ENCODE results near the gene PTPRU.

PTPRU gene

DNA sequence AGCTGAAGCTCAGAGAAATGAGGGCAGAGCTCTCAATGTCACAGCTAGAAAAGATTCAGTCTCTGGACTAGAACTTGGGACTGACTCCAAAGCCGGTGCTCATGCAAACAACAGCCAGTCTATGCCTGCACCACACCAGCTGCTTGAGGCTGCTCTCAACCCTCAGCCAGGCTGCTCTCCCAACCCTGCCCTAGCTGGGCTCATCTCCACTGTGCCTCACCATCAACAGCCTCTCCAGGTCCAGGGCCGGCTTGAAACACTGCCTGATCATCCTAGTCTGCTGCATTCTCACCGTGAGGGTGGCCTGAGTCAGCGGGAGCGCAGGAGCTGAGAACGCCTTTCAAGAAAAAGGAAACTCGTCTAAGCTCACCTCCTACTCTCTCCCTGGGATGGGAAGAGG lies 94.5 kb downstream of the PTPRU start:
- DNase-seq (ENCODE audit: low read depth in 1 of 2, low spot score in 1 of 2): no peak

DNA sequence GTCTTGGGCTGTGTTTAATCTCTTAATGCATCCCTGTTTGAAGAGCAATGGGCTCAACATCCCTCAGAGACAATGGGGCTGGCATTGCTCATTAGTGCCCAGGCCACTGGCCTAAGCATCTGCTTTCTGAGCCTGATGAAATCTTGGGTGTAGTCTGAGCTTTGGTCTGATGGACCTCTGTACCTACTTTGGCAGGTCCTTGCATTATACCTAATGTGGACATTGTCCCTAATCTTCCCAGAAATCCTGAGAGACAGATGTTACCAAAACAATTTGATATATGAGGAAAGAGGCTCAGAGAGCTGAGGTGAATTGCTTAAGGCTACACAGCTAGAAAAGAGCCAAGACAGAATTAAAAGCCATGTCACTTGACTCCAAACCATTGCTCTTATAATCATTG lies 95.0 kb downstream of the PTPRU start:
- no peak for DNase-seq (ENCODE audit: low read depth in 1 of 2, low spot score in 1 of 2)

DNA sequence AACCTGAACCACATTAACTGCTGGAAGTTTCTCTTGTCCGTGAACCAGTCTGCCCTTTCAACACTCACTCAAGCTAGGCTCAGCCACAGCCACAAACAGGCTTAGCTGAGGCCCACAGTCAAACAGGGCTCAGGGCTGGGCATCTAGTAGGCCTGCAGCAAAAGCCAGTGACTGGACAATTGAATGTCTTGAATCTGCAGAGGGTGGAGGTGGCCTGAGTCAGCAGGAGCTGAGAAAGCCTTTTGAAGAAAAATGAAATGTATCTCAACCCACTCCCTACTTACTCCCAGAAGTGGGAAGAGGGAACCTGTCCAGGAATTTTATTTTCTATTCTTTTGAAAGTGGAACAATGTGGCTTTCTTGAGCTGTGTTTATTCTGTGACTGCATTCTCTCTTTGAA lies 95.4 kb downstream of the PTPRU start:
- DNase-seq (ENCODE audit: low read depth in 1 of 2, low spot score in 1 of 2): no peak

DNA sequence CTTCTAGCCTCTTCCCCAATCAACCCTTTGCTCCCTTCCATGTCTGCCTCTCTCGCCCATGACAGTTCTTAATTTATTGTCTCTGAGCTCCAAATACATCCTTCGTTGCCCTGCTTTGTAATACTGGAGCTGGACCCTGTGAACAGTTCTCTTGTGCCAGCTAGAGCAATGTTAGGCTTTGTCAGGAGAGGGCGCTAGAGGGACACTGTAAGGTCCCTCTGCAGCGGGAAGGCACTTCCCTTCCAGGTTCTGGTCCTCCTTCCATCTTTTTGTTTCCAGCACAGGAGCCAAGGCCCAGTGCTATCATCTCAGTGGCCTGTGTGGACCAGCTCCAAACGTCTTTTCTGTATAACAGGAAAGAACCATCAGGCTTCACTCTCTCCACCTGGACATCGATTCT lies 95.9 kb downstream of the PTPRU start:
- DNase-seq (ENCODE audit: low read depth in 1 of 2, low spot score in 1 of 2): no peak

DNA sequence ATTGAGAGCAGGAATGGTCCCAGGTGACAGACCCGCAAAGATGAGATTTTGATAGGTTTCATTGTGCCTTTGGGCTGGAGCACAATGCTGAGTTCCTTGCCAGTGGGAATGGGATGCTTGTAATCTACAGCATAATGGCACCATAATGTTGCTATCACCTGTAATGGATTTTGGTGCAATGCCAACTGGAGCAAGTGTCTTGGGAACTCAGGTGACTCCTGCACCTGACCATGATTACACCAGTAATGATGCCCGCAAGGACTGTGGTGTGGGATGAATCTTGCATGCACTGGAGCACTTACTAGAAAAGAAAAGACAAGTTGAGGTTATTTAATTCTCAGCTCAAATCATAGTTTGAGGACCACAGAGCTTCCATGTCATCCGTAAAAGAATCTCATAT lies 96.7 kb downstream of the PTPRU start:
- DNase-seq (ENCODE audit: low read depth in 1 of 2, low spot score in 1 of 2): no peak

DNA sequence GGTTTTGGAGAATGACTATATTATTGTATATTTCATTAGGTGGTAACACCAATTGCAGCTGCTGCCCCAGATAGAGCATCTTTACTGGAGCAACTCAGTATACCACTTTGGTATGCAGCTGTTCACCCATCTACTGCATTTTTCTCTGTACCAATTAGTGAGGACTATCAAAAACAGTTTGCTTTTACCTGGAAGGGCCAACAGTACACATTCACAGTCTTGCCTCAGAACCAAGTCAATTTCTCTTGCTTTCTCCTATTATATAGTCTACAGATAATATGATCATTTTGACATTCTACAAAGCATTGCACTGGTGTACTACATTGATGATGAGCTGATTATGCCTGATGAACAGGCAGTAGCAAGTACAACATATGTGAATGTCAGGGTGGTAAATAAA lies 99.3 kb downstream of the PTPRU start:
- no peak for DNase-seq (ENCODE audit: low read depth in 1 of 2, low spot score in 1 of 2)

DNA sequence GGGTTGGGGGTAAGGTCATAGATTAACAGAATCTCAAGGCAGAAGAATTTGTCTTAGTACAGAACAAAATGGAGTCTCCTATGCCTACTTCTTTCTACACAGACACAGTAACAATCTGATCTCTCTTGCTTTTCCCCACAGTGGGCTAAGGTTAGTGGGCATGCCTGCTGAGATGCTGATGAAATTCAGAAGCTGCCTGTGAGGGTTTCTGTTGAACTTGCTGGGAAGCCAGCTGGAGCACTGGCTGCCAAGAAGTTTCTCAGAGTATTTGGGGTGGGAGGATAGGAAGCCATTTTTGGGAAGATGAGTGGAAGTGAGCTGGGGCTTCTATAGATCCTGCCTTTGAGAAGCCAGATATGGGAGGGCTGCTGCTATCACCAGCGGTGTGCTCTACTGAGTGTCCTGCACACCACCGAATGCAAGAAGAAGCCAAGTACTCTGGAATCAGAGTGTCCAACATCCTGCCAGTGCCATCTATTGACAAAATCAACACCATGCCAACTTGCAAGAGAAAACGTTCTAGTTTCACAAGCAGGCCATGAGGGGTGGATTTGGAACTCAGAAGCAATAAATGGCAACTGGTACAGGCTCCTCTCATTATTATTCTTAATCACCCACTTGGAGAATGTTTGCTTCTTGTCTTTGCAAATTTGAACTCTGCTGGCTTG lies 102.7 kb downstream of the PTPRU start:
- no peak for DNase-seq (ENCODE audit: low read depth in 1 of 2, low spot score in 1 of 2)

DNA sequence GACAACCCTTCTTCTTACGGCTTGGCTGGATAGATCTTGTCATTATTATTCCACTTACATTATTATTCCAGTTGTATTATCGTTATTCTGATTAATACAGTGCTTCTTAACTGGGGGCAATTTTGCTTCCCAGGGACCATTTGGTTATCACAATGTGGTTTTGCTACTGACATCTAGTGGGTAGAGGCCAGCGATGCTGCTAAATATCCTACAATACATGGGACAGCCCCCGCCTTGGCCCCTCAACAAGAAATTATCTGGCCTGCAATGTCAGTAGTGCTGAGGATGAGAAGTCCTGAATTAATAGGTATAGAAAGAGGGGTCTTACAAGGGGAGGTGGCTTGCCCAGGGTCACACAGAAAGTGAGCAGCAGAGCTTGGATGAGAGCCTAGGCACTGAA lies 105.6 kb downstream of the PTPRU start:
- no peak for DNase-seq (ENCODE audit: low read depth in 1 of 2, low spot score in 1 of 2)

DNA sequence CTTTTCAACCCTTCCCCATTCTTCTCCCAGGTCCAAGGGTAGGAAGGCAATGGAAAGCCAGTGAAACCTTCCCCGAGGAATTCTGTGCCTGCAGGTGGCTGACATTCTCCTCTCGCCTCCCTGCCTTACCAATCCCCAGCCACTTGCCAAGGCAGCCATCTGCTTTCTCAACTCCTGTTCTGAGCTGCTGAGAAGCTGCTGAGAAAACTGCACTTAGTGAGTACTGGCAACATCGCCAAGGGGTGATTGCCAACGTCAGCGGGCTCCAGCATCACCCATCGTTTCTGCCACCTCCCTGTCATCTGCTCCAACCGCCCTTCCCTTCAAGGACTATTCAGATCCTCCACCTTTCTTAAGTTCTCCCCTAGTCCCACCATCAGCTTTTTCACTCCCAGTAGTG lies 106.0 kb downstream of the PTPRU start:
- DNase-seq (ENCODE audit: low read depth in 1 of 2, low spot score in 1 of 2): no peak

DNA sequence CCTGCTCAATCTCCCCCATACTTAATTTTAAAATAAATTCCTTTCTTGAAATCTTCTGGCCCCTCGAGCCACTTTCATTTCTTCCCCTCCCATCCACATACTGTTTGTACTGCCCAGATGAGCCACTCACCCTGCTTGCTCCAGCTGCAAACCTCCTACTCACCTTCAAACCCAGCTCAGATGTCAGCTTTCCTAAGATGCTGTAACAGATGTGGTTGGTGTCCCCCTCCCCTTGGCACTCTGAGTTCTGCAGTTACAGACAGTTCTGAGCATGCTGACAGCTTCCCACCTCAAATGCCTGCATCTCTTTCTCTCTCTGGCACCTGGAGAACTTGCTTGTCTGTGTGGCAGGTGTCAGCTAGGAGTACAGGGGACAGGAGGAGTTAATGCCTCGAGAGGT lies 106.7 kb downstream of the PTPRU start:
- DNase-seq (ENCODE audit: low read depth in 1 of 2, low spot score in 1 of 2): no peak

DNA sequence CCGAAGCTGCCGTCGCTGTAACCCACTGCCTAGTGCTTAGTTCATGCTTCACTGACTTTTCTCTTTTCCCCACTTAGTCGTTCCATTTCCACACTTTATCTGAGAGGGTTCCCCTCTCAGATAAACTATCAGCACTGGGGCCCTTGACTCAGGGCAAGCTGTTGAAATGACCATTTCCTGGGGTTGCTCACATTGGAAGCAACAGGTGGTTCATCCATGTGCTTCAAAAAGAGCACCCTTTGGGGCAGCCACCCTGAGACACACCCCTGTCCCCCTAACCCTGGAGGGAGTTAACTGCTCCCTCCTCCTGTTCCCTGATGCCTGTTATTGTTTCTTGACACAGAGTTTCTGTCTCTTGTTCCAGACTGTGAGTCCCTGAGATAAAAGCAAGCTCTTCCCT lies 107.2 kb downstream of the PTPRU start:
- DNase-seq (ENCODE audit: low read depth in 1 of 2, low spot score in 1 of 2): no peak

DNA sequence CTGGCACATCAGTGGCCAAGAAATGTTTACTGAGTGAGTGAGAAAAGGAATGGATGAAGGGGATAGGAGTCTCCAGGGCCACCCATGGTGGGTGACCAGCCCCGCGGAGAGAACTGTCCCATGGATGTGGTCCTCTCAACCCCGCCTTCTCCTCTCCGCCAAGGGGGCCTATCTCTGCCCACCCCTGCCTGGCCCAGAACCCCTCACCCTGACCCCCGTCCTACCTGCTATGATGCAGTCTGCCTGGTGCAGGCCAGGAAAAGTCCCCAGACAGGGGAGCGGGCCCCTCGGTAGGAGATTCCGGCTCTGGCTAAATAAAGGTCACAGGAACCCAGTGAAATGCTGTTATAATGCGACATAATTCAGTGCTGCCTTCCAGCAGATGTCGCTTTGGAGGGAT lies 107.6 kb downstream of the PTPRU start:
- no peak for DNase-seq (ENCODE audit: low read depth in 1 of 2, low spot score in 1 of 2)

DNA sequence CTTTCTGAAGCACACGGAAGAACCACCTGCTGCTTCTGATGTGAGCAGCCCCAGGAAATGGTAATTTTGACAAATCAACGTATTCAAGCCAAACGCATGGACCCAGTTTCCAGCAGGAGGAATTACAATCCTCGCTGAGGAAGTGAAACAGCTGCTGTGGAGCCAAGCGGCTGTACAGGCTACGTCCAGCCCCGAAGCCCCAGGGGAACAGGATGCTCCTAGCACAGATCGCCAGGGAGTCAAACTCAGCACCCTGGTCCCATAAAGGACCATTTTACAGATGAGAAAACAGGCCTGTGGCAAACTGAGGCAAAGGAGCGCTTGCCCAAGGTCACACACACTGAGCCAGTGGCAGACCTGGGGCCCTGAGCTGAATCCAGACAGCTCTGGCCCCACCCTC lies 108.0 kb downstream of the PTPRU start:
- DNase-seq (ENCODE audit: low read depth in 1 of 2, low spot score in 1 of 2): no peak

DNA sequence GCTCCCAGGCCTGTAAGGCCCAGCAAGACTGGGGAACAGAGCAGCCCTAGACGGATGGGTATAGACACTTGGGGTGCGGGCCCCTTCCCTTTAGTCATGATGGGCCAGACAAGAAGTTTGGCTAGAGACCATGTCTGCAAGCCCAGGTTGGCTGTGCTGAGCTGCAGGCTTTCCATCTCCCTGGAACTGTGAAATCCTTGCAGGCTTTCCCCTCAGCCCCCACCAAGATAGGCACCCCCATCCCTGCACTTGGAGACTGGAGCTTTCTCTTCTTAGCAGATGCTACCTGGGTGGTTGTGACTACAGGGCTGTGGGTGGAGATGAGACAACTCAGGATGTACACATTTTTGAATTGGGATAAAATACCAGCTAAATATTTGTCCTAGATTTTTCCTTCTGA lies 110.3 kb downstream of the PTPRU start:
- no peak for DNase-seq (ENCODE audit: low read depth in 1 of 2, low spot score in 1 of 2)

DNA sequence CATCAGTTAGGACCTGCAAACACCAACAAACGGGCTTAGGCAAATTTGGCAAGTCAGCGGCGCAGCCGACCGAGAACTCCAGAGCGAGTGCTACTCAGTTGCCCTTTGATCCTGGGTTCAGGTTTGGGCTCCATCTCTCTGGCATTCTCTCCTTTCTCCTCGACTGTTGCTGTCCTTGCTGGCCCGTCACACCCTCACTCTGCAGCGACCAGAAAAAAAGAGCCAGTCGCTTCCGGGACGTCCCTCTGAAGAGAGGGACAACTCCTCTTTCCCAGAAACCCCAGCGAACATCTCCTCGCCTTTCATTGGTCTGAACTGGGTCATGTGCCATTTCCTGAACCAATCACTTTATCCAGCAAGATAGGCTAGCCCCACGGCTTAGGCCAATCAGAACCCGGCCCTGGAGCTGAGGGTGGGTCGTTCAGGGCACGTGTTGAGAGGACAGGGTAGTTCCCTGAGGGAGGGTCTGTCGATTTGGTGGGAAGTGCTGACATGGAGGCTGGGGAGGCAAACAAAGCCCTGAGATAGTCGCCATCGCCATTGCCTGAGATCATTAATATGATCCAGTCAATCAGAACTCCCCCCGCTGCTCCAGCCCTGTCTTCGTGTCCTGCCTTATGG lies 113.7 kb downstream of the PTPRU start:
- no peak for DNase-seq (ENCODE audit: low read depth in 1 of 2, low spot score in 1 of 2)

DNA sequence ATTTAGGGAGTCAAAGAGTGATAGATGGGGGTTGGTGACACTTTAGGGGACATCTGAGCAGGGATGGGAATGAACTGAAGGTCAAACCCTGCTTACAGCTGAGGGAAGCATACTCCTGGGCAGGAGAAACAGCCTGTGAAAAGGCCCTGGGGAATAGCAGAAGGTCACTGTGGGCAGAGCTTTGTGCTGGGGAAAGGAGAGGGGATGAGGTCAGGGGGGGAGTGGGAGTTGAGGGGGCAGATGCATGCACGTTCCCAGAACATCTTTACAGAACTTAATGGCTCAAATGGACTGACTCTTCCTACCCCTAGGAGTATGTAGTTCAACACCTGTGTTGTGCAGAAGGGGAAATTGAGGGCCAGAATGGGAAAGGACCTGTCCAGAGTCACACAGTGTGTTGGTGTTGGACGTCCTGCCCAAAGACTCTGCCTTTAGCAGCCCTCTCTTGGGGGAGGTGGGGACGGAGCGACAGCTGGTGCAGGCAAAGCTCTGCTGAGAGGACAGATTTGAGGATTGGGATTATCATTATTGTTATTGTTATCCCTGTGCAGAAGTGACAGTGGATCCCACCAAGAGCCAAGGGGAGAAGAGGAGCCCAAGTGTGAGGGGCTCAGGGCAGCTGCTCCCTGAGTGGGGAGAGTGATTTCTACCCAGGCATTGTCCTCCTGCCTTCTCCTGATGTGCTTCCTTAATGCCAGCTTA lies 116.5 kb downstream of the PTPRU start:
- DNase-seq (ENCODE audit: low read depth in 1 of 2, low spot score in 1 of 2): no peak

DNA sequence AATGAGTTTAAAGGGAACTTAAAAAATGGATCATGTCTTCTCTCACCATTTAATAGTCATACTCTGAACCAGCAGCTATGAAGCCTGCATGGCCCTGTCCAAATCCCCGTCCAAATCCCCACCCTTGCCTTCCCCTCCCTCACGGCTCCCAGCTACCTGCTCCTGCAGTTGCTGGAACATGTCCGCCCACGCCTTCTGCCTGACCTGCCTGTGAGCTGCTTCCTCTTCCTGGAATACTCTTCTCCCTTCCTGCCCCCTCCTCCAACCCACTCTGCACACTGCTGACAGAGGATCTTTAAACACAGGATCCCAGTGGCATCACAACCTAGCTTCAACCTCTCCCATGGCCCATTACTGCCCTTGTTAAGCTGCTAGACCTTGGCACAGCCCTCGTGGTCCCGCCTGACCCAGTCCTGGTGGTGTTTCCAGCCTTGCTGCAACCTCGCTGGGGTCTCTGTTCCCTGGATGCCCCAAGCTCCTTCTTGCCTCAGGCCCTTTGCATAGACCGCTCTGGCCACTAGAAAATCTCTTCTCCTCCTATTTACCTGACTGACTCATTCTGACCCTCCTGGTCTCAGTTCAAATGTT lies 118.3 kb downstream of the PTPRU start:
- no peak for DNase-seq (ENCODE audit: low read depth in 1 of 2, low spot score in 1 of 2)

DNA sequence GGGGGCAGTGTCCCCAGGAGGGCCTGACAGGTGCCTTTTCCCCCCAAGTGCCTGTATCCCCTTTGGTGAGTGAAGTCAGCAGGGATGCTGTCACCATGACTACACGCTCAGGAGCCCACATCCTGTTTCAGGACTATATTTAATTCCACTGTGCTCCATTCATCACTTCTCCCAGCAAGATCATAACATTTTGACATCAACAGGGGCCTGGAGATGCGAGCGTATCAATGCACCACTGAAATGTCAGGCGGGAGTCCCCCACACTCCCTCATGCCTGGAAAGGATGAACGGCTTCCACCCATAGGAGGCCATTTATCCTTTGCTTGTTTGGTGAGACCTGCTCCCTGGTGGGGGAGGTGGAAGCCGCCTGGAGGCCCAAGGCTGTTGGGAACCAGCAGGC lies 119.1 kb downstream of the PTPRU start:
- DNase-seq (ENCODE audit: low read depth in 1 of 2, low spot score in 1 of 2): no peak

DNA sequence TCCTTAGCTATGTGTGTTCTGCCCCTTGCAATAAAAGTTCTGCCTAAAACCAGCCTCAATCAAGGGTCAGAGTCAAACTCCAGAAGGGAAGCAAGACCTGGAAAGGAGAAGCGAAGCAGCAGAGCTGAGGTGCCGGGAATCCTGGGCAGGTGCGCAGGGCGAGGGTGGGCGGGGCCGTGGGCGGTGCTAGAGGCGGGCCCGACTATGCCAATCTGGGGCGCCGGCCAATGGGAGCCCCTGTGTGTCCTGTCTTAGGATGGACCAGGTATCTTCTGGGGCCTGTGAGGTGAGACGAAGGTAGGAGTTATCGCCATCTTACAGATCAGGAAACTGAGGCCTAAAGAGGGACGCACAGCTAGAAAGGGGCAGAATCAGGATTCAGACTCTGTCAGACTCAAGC lies 120.3 kb downstream of the PTPRU start:
- no peak for DNase-seq (ENCODE audit: low read depth in 1 of 2, low spot score in 1 of 2)

DNA sequence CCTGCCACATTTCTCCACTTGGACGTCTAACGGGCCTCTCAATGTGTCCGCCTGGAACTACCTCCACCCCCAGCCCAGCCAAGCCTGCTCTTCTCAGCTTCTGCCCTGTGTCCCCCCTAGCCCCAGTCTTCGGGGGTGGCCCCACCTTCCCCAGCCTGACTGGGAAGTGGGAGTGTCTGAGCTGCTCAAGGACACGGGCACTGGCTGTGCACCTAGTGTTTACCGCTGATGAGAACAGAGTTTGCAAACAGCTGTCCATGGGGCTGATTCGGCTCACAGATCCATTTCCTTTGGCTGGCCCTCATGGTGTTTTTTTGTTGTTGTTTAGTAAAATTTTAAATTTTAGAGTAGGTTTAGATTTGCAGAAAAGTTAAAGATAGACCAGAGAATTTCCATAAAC lies 121.1 kb downstream of the PTPRU start:
- no peak for DNase-seq (ENCODE audit: low read depth in 1 of 2, low spot score in 1 of 2)

DNA sequence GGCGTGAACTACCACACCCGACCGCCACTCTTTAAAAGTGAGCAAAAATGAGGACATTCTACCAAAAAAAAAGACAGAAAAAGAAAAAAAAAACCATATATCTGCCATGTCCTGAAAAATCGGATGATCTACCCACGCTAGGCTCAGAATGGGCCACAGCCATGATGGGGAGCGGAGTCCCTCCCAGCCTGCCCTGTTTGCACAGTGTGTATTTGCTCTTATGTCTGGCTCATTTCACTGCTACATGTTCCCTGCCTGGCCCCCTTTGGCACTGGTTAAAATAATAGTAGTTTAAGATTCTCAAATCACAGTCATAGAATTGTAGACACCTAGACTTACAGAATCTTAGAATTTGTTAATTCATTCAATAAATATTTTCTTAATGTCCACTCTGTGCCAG lies 121.9 kb downstream of the PTPRU start:
- DNase-seq (ENCODE audit: low read depth in 1 of 2, low spot score in 1 of 2): no peak

DNA sequence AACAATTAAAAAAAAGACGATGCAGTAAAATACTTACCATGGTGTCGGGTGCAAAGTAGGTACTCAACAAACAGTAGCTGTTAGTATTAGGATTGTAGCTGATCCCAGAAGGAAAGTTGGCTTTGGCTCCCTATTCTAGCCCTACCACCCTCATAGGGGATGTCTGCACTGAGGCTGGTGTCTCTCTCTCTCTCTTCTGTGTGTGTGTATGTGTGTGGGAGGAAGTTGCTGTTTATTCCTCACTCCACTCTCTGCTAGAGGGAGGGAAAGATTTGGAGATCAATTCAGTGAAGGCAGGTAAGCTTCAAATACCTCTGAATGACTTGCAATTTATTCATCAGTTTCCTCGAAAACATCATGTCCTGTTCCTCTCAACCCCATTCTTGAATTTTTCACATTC lies 124.4 kb downstream of the PTPRU start:
- no peak for DNase-seq (ENCODE audit: low read depth in 1 of 2, low spot score in 1 of 2)

All from activated T-helper 1 cell treated with anti-CD3 and anti-CD28 coated beads, Interleukin-2, amount 50 U/mL, for 16 hours (primary cell).